DND-41 (cell line): ENCODE data around the gene L3MBTL4.

ENCODE experiments used
- ATAC-seq: fragments of 200-7000 bp; cut with Tn5 transposase; 3 replicates; pipeline ENCODE4 v1.9.1; 2021; ENCODE audit warnings: low read depth; ENCODE audit not compliant: insufficient read depth
- DNase-seq: peaks from one replicate; pipeline ENCODE4 v3.0.0-alpha.2; 2020
- H2AFZ ChIP-seq: 2 replicates; pipeline ENCODE4 v1.6.0; 2012; ENCODE audit warnings: low read depth, low read length
- H3K27ac ChIP-seq: 2 replicates; pipeline ENCODE4 v1.5.1; 2012; ENCODE audit warnings: low read length, inconsistent platforms
- H3K27me3 ChIP-seq: fragments of 200-600 bp; sonication (generic); 2 replicates; pipeline ENCODE4 v1.6.0; 2012; ENCODE audit warnings: low read length, mild to moderate bottlenecking, inconsistent platforms; ENCODE audit not compliant: insufficient read depth, poor library complexity
- H3K36me3 ChIP-seq: 2 replicates; pipeline ENCODE4 v1.5.1; 2012; ENCODE audit warnings: low read length, inconsistent platforms; ENCODE audit not compliant: insufficient read depth
- H3K4me1 ChIP-seq: 2 replicates; pipeline ENCODE4 v1.5.1; 2012; ENCODE audit warnings: mild to moderate bottlenecking, low read length; ENCODE audit not compliant: insufficient read depth
- H3K4me2 ChIP-seq: 2 replicates; pipeline ENCODE4 v1.6.0; 2012; ENCODE audit warnings: mild to moderate bottlenecking, moderate library complexity, low read length, inconsistent platforms; ENCODE audit not compliant: insufficient read depth
- H3K4me3 ChIP-seq, 2 experiments: fragments of 200-600 bp in 1 of 2; shearing (Covaris generic) in 1 of 2; 2 replicates each; pipeline ENCODE4 v1.5.1; 2012 to 2016; ENCODE audit warnings: inconsistent platforms in 2 of 2, low read length in 2 of 2, mild to moderate bottlenecking in 2 of 2, low read depth in 1 of 2, moderate library complexity in 1 of 2
- H3K79me2 ChIP-seq: 2 replicates; pipeline ENCODE4 v1.6.0; 2012; ENCODE audit warnings: low read length, inconsistent platforms; ENCODE audit not compliant: insufficient read depth
- H3K9ac ChIP-seq: 2 replicates; pipeline ENCODE4 v1.6.0; 2012; ENCODE audit warnings: low read depth, mild to moderate bottlenecking, inconsistent platforms, low read length, moderate library complexity
- H3K9me3 ChIP-seq: 2 replicates; pipeline ENCODE4 v1.5.1; 2012; ENCODE audit warnings: low read length, moderate library complexity, mild to moderate bottlenecking, inconsistent platforms; ENCODE audit not compliant: insufficient read depth, severe bottlenecking
- H4K20me1 ChIP-seq: 2 replicates; pipeline ENCODE4 v1.6.0; 2012; ENCODE audit warnings: low read length; ENCODE audit not compliant: insufficient read depth
- EZH2 ChIP-seq: IDR thresholded peaks from 3 replicates; pipeline ENCODE4 v1.6.1; 2012; ENCODE audit warnings: borderline replicate concordance, low read depth, mild to moderate bottlenecking, moderate library complexity, low read length, inconsistent platforms; ENCODE audit not compliant: severe bottlenecking
- TF ChIP-seq, protein P1 (sequence below): IDR thresholded peaks from 2 replicates; pipeline ENCODE4 v1.5.1; 2012; ENCODE audit warnings: borderline replicate concordance, low read length, moderate library complexity, mild to moderate bottlenecking; ENCODE audit not compliant: poor library complexity, severe bottlenecking; ENCODE audit errors: extremely low read depth

Gene L3MBTL4

DNA sequence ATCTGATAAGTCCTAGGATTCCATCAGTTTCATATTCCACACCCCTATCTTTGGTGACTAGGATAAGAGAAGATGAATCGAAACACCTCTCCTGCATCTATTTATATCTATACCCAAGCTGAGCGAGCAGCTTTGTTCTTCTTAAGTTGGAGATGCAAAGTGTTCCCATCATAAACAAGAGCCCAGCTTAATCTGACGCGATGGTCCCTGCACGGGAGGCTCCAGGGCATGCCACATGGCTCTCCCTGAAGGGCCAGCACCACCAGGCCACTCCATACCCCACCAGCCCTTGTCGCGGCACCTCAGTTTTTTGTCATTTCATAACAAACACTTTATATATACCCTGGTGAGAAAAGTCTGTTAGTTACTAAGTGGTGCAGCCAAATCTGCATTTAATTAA, 255.3 kb downstream of the L3MBTL4 start:
- Histone ChIP-seq H3K4me1 (no peaks in the 10 kb centered on the region), H4K20me1 (no peaks in the 10 kb centered on the region), H3K9me3 (peaks cover 1% of the 10 kb centered on the region), H3K4me3 (no peak overlapping the region), H3K9ac (no peak overlapping the region), H3K4me2 (no peak overlapping the region), H3K36me3 (no peaks in the 10 kb centered on the region), H2AFZ (no peak overlapping the region), H3K79me2 (no peaks in the 10 kb centered on the region), H3K27me3 (no peaks in the 10 kb centered on the region), H3K27ac (no peak overlapping the region)
- ATAC-seq (no peak), DNase-seq (no peak)
- no peak for TF ChIP-seq EZH2
- TF ChIP-seq, protein P1, sequence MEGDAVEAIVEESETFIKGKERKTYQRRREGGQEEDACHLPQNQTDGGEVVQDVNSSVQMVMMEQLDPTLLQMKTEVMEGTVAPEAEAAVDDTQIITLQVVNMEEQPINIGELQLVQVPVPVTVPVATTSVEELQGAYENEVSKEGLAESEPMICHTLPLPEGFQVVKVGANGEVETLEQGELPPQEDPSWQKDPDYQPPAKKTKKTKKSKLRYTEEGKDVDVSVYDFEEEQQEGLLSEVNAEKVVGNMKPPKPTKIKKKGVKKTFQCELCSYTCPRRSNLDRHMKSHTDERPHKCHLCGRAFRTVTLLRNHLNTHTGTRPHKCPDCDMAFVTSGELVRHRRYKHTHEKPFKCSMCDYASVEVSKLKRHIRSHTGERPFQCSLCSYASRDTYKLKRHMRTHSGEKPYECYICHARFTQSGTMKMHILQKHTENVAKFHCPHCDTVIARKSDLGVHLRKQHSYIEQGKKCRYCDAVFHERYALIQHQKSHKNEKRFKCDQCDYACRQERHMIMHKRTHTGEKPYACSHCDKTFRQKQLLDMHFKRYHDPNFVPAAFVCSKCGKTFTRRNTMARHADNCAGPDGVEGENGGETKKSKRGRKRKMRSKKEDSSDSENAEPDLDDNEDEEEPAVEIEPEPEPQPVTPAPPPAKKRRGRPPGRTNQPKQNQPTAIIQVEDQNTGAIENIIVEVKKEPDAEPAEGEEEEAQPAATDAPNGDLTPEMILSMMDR, result no peak

DNA sequence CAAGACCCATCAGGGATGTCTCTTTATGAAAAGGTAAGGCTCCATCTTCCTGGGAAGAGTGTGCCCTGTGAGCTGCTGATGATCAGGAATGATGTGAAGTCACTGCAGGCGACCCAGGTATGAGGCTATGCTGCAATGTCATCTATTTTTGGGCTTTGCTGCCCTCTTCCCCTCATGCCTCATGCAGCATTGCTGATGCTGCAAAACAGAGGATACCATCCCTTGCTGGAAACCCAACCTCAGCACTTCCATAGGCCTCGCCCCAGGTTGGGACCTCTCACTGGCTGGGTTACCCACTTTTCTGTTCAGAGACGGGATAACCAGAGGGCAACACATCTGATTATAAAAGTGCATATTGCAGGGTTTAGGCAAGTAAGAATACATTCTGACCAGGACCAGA, 255.8 kb downstream of the L3MBTL4 start:
- Histone ChIP-seq H3K4me3 (no peak overlapping the region), H3K4me1 (no peaks in the 10 kb centered on the region), H3K9ac (no peak overlapping the region), H3K79me2 (no peaks in the 10 kb centered on the region), H4K20me1 (no peaks in the 10 kb centered on the region), H2AFZ (no peak overlapping the region), H3K27me3 (no peaks in the 10 kb centered on the region), H3K27ac (no peak overlapping the region), H3K4me2 (no peak overlapping the region), H3K36me3 (no peaks in the 10 kb centered on the region), H3K9me3 (peaks cover 4% of the 10 kb centered on the region)
- ATAC-seq (no peak), DNase-seq (no peak)
- no peak for TF ChIP-seq EZH2
- TF ChIP-seq, protein P1, result no peak

DNA sequence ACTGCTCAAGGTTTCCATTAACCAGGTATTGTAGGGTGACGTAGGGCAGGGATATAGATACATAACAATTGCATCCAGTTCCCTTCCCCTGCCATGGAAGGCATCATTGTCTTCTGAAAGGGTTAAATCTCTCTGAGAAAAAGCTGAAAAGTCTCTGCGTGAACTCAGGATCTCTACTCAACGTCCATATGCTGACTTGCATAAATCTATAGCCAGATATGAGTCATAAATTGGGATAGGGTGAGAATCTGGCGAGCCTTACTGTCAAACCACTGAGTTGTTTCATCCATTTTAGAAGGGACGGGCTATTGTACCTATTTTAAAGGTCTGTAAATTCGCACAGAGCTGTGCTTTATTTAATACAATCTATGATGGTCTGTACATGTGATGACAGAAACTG, 258.3 kb downstream of the L3MBTL4 start:
- no peaks in the 10 kb centered on the region for H3K79me2 ChIP-seq
- no peak for ATAC-seq
- no peak overlapping the region for H3K4me3 ChIP-seq
- TF ChIP-seq, protein P1, result no peak
- TF ChIP-seq EZH2, result no peak
- no peak overlapping the region for H3K4me2 ChIP-seq
- H3K9me3 ChIP-seq, result peaks cover 4% of the 10 kb centered on the region
- no peaks in the 10 kb centered on the region for H3K36me3 ChIP-seq
- no peak overlapping the region for H2AFZ ChIP-seq
- no peak overlapping the region for H3K27ac ChIP-seq
- H3K4me1 ChIP-seq, result no peaks in the 10 kb centered on the region
- H4K20me1 ChIP-seq, result no peaks in the 10 kb centered on the region
- H3K27me3 ChIP-seq, result no peaks in the 10 kb centered on the region
- no peak overlapping the region for H3K9ac ChIP-seq
- no peak for DNase-seq

DNA sequence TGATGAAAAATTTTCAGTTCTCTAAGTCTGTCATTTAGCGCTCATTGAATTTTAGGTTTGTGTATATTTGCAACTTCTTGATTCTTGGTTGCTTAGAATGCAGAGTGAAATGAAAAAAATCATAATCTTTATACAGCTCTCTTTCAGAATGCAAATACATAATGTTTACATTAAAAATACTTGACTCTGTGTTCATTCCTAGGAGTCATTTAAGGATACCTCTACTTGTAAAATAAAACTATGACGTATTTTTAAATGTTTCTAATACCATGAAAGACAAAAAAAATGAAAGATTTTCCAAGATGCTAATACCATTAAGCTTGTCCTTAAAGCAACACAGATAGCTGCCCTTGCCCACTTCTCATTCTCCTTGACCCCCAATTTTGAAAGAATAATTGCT, 259.0 kb downstream of the L3MBTL4 start:
- Histone ChIP-seq H3K9me3 (peaks cover 4% of the 10 kb centered on the region), H3K27me3 (no peaks in the 10 kb centered on the region), H3K36me3 (no peaks in the 10 kb centered on the region), H3K4me2 (no peak overlapping the region), H3K79me2 (no peaks in the 10 kb centered on the region), H2AFZ (no peak overlapping the region), H3K27ac (no peak overlapping the region), H4K20me1 (no peaks in the 10 kb centered on the region), H3K9ac (no peak overlapping the region), H3K4me1 (no peaks in the 10 kb centered on the region), H3K4me3 (no peak overlapping the region)
- TF ChIP-seq, protein P1, result no peak
- no peak for TF ChIP-seq EZH2
- DNase-seq (no peak), ATAC-seq (no peak)
